Fibroblast of lung (primary cell): ENCODE measurements around the gene TRIM26. TPM values are rescaled to one million over a fixed set of nuclear protein-coding genes. Genes with fewer than 3 reads are reported as not detected.

ENCODE experiments used
- DNase-seq, 2 donors: peaks; one replicate each; pipeline versions ENCODE4 v3.0.0 to v3.0.0-alpha.2; 2010; ENCODE audit warnings: low read depth in 2 of 2
- H2AFZ ChIP-seq: 2 replicates; pipeline ENCODE4 v1.5.1; 2012; ENCODE audit warnings: low read length, control low read depth, inconsistent platforms
- H3K27ac ChIP-seq: 2 replicates; pipeline ENCODE4 v1.5.1; 2011; ENCODE audit warnings: low read length, control low read depth; ENCODE audit not compliant: insufficient read depth
- H3K27me3 ChIP-seq: 2 replicates; pipeline ENCODE4 v1.5.1; 2011; ENCODE audit warnings: mild to moderate bottlenecking, low read length; ENCODE audit not compliant: control insufficient read depth, insufficient read depth
- H3K36me3 ChIP-seq: 2 replicates; pipeline ENCODE4 v1.5.1; 2011; ENCODE audit warnings: low read length; ENCODE audit not compliant: control insufficient read depth, insufficient read depth
- H3K4me1 ChIP-seq: 2 replicates; pipeline ENCODE4 v1.5.1; 2011; ENCODE audit warnings: low read length; ENCODE audit not compliant: control insufficient read depth, insufficient read depth; ENCODE audit errors: extremely low read depth
- H3K4me2 ChIP-seq: 2 replicates; pipeline ENCODE4 v1.5.1; 2011; ENCODE audit warnings: low read length, control low read depth; ENCODE audit not compliant: insufficient read depth; ENCODE audit errors: extremely low read depth
- H3K4me3 ChIP-seq, 4 experiments: fragments of 200-600 bp in 1 of 4; sonication (generic) in 1 of 4; replicated peaks in 1 of 4; 2 replicates each; pipeline ENCODE4 v1.5.1; 2011 to 2016; ENCODE audit warnings: low read length in 4 of 4, low read depth in 3 of 4, mild to moderate bottlenecking in 3 of 4, control low read depth in 2 of 4, inconsistent platforms in 1 of 4, mixed read lengths in 1 of 4; ENCODE audit not compliant: insufficient read depth in 1 of 4; ENCODE audit errors: control extremely low read depth in 1 of 4
- H3K79me2 ChIP-seq: 2 replicates; pipeline ENCODE4 v1.5.1; 2012; ENCODE audit warnings: mild to moderate bottlenecking, low read length, inconsistent platforms; ENCODE audit not compliant: control insufficient read depth, insufficient read depth
- H3K9ac ChIP-seq: 2 replicates; pipeline ENCODE4 v1.5.1; 2011; ENCODE audit warnings: mild to moderate bottlenecking, low read length, control low read depth; ENCODE audit not compliant: insufficient read depth
- H3K9me3 ChIP-seq: 2 replicates; pipeline ENCODE4 v1.5.1; 2012; ENCODE audit warnings: low read depth, low read length; ENCODE audit not compliant: control insufficient read depth, insufficient read depth
- H4K20me1 ChIP-seq: 2 replicates; pipeline ENCODE4 v1.5.1; 2011; ENCODE audit warnings: low read length; ENCODE audit not compliant: control insufficient read depth, insufficient read depth; ENCODE audit errors: extremely low read depth
- EZH2 ChIP-seq: IDR thresholded peaks from 2 replicates; pipeline ENCODE4 v1.5.1; 2012; ENCODE audit warnings: low read length, control low read depth, mild to moderate bottlenecking; ENCODE audit errors: missing control alignments
- polyA plus RNA-seq, 2 donors: library from polyadenylated mRNA; depleted of rRNA in 1 of 2; stranded (reverse) in 1 of 2; unstranded in 1 of 2; fragments of >200 nt; gene quantifications; 2 replicates each; pipeline ENCODE4 v1.2.1, GENCODE V29; 2011 to 2012; ENCODE audit warnings: missing spikeins in 1 of 2
- total RNA-seq: library from RNA; depleted of rRNA; stranded (reverse); fragments of >200 nt; gene quantifications from 2 replicates; pipeline ENCODE4 v1.2.1, GENCODE V29; 2014
- TF ChIP-seq, protein P1 (sequence below), 2 donors: IDR thresholded peaks in 1 of 2; conservative IDR thresholded peaks in 1 of 2; 1 replicate in 1 of 2; 2 replicates in 1 of 2; pipeline ENCODE4 v1.5.1; 2011 to 2012; ENCODE audit warnings: low read length in 2 of 2, control low read depth in 1 of 2, inconsistent platforms in 1 of 2, low read depth in 1 of 2, mild to moderate bottlenecking in 1 of 2

Gene TRIM26
- total and polyA plus RNA-seq, 2 donors (not counting 1 experiment from before 2014, with no cell fraction given), result 18.8 to 22.5 TPM

DNA sequence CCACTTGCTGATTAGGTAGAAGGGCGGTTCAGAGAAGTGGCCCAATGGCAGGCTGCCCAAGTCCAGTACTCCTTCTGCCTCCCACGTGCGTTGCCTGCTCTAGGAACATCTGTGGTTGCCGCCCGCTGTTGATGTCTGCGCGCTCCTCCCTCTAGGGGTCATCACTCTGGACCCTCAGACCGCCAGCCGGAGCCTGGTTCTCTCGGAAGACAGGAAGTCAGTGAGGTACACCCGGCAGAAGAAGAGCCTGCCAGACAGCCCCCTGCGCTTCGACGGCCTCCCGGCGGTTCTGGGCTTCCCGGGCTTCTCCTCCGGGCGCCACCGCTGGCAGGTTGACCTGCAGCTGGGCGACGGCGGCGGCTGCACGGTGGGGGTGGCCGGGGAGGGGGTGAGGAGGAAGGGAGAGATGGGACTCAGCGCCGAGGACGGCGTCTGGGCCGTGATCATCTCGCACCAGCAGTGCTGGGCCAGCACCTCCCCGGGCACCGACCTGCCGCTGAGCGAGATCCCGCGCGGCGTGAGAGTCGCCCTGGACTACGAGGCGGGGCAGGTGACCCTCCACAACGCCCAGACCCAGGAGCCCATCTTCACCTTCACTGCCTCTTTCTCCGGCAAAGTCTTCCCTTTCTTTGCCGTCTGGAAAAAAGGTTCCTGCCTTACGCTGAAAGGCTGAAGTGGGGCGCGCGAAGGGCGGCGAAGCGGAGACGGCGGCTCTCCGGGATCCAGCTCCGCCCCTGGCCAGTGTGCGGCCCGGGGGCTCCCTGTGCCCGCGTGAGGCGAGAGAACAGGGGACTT, 41.3 kb downstream of the TRIM26 start:
- H3K4me3 ChIP-seq, result no peak overlapping the region
- no peaks in the 10 kb centered on the region for H3K9me3 ChIP-seq
- no peaks in the 10 kb centered on the region for H3K36me3 ChIP-seq
- H3K4me1 ChIP-seq, result no peaks in the 10 kb centered on the region
- H3K27ac ChIP-seq, result no peak overlapping the region
- peak; percentile 8 to 12 for DNase-seq
- H2AFZ ChIP-seq, result no peak overlapping the region
- TF ChIP-seq, protein P1, sequence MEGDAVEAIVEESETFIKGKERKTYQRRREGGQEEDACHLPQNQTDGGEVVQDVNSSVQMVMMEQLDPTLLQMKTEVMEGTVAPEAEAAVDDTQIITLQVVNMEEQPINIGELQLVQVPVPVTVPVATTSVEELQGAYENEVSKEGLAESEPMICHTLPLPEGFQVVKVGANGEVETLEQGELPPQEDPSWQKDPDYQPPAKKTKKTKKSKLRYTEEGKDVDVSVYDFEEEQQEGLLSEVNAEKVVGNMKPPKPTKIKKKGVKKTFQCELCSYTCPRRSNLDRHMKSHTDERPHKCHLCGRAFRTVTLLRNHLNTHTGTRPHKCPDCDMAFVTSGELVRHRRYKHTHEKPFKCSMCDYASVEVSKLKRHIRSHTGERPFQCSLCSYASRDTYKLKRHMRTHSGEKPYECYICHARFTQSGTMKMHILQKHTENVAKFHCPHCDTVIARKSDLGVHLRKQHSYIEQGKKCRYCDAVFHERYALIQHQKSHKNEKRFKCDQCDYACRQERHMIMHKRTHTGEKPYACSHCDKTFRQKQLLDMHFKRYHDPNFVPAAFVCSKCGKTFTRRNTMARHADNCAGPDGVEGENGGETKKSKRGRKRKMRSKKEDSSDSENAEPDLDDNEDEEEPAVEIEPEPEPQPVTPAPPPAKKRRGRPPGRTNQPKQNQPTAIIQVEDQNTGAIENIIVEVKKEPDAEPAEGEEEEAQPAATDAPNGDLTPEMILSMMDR (conservative IDR thresholded peaks at IDR 0.05 in 1 of 2, IDR thresholded peaks at IDR 0.05 in 1 of 2; ENCODE audit: low read depth in 1 of 2, low read length in 2 of 2), result no peak
- peak; percentile 77 for TF ChIP-seq EZH2
- no peak overlapping the region for H3K4me2 ChIP-seq
- H3K27me3 ChIP-seq, result peaks cover 47% of the 10 kb centered on the region
- H3K9ac ChIP-seq, result no peak overlapping the region
- H3K79me2 ChIP-seq, result no peaks in the 10 kb centered on the region
- no peaks in the 10 kb centered on the region for H4K20me1 ChIP-seq

DNA sequence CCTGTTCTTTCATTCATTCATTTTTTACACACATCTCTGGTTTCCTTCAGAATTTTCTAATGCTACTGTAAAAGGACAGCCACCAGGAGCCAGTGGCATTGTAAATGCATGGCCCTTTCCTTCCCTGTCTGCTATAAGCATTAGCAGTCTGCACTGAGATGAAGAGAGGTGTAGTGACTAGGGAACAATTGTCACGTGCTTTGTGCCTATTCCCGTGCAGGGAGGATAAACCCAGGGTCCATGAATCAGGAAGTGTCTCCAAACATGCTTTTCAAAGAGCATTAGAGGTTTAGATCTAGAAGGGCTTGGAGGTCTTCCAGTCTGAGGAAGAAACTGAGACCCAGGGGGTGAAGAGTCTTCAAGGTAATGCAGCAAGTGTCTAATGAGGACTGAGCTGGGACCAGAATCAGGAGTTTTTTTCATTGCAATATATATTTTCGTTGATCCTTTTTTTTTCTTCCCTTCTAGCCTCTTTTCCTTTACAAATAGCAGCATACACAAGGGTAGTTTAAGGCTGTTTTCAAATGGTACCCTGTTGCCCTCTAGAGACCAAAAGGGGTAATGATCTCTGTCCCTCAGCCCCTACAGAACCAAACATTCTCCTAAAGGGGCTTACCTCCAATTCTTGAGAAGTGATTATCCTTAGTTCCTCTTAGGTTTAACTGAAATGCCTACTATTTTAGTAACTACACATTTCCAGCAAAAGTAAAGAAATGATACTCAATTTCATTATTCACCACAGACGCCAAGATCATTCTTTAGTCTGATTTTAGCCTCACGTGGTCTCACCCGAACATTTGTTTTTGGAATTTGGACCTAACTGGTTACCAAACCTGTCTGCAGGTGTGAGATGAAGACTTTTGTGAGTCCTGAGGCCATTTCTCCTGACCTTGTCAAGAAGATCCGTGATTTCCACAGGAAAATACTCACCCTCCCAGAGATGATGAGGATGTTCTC, 43.3 kb downstream of the TRIM26 start:
- DNase-seq, result peak; percentile 36 to 63
- H3K4me2 ChIP-seq, result no peak overlapping the region
- H3K79me2 ChIP-seq, result no peaks in the 10 kb centered on the region
- H3K9ac ChIP-seq, result no peak overlapping the region
- no peaks in the 10 kb centered on the region for H3K9me3 ChIP-seq
- H3K27ac ChIP-seq, result no peak overlapping the region
- H3K27me3 ChIP-seq, result peaks cover 41% of the 10 kb centered on the region
- no peaks in the 10 kb centered on the region for H3K4me1 ChIP-seq
- H4K20me1 ChIP-seq, result no peaks in the 10 kb centered on the region
- no peaks in the 10 kb centered on the region for H3K36me3 ChIP-seq
- H2AFZ ChIP-seq, result no peak overlapping the region
- no peak overlapping the region for H3K4me3 ChIP-seq
- no peak for TF ChIP-seq EZH2
- TF ChIP-seq, protein P1 (conservative IDR thresholded peaks at IDR 0.05 in 1 of 2, IDR thresholded peaks at IDR 0.05 in 1 of 2; ENCODE audit: low read depth in 1 of 2, low read length in 2 of 2), result peak; percentile 84 to 88

DNA sequence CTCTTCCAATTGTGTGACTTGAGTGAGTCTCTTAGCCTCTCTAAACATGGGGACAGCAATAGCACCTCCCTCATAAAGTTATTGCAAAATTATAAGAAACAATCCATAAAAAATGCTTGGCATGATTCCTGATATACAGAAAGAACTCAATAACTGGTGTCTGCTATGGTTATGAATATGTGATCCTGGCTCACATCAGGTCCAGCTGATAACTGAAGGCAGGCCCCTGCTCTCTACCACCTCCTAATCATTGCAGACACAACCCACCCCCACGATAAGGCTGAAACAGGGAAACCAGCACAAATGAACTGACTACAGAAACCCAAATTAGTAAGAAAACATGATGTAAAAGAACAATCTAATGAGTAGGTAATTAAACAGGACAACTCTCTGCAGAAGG, 44.5 kb downstream of the TRIM26 start:
- TF ChIP-seq, protein P1 (conservative IDR thresholded peaks at IDR 0.05 in 1 of 2, IDR thresholded peaks at IDR 0.05 in 1 of 2; ENCODE audit: low read depth in 1 of 2, low read length in 2 of 2), result no peak
- peak; percentile 37 for TF ChIP-seq EZH2
- H3K9me3 ChIP-seq, result no peaks in the 10 kb centered on the region
- no peaks in the 10 kb centered on the region for H3K36me3 ChIP-seq
- peaks cover 38% of the 10 kb centered on the region for H3K27me3 ChIP-seq
- no peaks in the 10 kb centered on the region for H4K20me1 ChIP-seq
- no peaks in the 10 kb centered on the region for H3K79me2 ChIP-seq
- no peaks in the 10 kb centered on the region for H3K4me1 ChIP-seq
- H3K9ac ChIP-seq, result no peak overlapping the region
- no peak for DNase-seq
- no peak overlapping the region for H3K4me3 ChIP-seq
- H2AFZ ChIP-seq, result no peak overlapping the region
- no peak overlapping the region for H3K4me2 ChIP-seq
- H3K27ac ChIP-seq, result no peak overlapping the region
